GM19193 (cell line): Measurements from ENCODE around the gene WFS1.

ENCODE experiments used
- POLR2A ChIP-seq: IDR thresholded peaks from 4 replicates; pipeline ENCODE4 v1.6.1; 2011; ENCODE audit not compliant: insufficient read depth, insufficient read length; ENCODE audit errors: extremely low read depth

Gene WFS1

DNA sequence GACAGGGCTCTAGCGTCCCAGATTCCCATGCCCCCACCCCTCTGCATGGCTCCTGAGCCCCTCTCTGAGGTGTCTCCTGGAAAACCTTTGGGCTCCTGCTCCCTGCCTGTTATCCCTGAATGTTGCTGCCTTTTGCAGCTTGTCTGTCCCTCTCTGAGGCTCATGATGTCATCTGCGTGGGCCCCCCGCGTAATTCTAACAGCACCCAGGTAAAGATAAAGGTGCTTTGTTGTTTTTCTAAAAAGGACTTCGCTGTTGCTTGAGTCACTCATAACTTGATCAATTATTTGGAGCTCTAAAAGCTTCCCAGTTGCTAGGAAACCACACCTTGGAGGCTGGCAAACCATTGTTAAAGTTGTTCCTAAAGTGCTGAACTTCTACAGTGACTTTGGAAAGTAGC lies 36.6 kb downstream of the WFS1 start:
- no peak for TF ChIP-seq POLR2A

DNA sequence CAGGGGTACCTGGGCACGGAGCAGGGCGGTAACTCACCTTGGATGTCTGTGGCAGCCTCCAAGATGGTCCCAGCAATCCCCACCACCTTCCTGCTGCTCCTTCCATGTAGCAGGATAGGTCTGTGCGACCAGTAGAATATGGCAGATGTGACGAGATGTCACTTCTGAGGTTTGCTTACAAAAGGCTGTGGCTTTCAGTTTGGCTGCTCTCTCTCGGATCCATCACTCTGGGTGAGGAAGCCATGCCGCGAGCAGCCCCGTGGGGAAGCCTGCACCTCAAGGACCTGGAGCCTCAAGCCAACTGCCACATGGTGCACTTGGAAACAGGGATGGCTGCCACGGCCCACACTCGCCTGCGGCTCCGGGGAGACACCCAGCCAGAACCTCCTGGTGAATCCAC lies 37.6 kb downstream of the WFS1 start:
- TF ChIP-seq POLR2A = no peak

- TF ChIP-seq POLR2A = no peak
Measured at GRCh38 chr4:6307891-6308290, 38.2 kb downstream of the WFS1 start.

GRCh38 chr4:6308899-6309643 lies 39.4 kb downstream of the WFS1 start:
- no peak for TF ChIP-seq POLR2A

GRCh38 chr4:6309777-6310176 lies 40.1 kb downstream of the WFS1 start:
- no peak for TF ChIP-seq POLR2A

DNA sequence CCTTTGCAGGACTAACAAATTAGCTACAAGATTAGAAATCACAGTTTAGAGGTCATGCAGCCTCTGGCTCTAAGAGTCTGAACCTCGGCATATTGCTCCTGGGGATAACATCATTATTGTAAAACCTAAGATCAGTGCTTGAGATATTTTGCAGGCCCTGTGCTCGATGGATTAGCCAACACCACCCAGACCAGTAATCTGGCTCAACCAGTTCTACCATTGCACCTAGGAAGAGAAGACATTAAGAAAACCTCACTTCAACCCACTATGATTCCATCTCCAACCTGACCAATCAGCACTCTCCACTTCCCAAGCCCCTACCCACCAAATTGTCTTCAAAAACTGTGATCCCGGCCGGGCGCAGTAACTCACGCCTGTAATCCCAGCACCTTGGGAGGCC lies 43.6 kb downstream of the WFS1 start:
- TF ChIP-seq POLR2A = no peak

- TF ChIP-seq POLR2A = no peak
Measured at GRCh38 chr4:6316461-6317003, 46.9 kb downstream of the WFS1 start.

GRCh38 chr4:6318206-6318605 lies 48.6 kb downstream of the WFS1 start:
- no peak for TF ChIP-seq POLR2A

DNA sequence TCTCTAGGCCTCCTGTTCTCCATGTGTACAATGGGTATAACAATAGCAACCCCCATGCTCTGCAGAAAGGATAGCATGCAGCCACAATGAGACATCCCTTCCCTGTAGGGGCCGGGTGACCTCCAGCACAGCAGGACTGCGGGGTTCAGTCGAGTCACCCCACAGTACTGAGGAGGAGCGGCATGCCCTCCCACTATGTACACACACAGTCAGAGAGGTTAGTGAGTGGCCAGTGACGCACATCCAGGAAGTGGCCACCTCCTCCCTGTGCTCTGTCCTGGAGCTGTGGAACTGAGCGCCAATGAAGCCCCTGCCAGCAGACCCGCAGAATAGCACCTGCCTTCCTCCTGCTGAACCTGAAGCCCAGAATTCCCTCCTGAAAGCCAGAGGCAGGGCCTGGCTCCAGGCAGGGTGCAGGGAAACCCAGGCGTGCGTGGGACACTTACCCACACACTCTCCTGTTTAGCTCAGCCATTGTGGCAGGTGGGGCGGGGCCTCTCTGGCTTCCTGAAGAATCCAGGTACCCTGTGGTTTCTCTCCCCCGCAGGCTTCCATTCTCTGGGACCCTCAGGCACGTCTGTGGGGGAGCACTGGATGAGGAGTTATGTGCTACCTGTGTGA lies 50.0 kb downstream of the WFS1 start:
- TF ChIP-seq POLR2A = no peak

- no peak for TF ChIP-seq POLR2A
Measured at GRCh38 chr4:6320663-6321062, 51.0 kb downstream of the WFS1 start.

GRCh38 chr4:6321361-6321760 lies 51.7 kb downstream of the WFS1 start:
- no peak for TF ChIP-seq POLR2A

DNA sequence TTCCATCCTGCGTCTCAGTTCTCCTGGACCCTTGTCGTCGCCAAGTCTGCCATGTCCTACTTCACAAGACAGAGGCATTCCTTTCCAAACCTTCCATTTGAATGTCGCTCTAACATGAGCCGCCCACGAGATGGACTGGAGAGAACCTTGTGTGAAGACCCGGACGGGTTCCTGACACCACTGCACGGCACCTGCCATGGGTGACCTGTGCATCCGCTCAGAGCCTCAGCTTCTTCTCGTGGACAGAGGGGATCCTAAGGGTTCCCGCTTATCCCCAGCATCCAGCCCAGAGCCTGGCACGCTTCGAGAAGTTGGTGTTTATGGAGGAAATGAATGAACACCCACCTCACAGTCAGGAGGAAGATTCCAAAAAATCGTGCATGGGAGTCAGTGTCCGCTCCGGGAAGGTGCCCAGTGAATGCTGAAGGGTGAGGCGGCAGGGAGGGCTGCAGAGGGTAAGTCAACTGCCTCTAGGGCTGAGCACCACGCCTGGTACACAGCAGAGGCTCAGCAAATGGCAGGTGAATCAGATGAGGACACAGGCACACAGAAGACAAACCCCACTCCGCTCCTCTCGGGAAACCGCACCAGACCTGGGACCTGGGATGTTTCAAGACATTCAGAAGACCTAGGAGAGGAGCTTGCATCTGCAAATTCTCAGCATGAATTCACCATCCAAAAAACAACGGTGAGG lies 52.6 kb downstream of the WFS1 start:
- TF ChIP-seq POLR2A = no peak

- no peak for TF ChIP-seq POLR2A
Measured at GRCh38 chr4:6322761-6323566, 53.3 kb downstream of the WFS1 start.

DNA sequence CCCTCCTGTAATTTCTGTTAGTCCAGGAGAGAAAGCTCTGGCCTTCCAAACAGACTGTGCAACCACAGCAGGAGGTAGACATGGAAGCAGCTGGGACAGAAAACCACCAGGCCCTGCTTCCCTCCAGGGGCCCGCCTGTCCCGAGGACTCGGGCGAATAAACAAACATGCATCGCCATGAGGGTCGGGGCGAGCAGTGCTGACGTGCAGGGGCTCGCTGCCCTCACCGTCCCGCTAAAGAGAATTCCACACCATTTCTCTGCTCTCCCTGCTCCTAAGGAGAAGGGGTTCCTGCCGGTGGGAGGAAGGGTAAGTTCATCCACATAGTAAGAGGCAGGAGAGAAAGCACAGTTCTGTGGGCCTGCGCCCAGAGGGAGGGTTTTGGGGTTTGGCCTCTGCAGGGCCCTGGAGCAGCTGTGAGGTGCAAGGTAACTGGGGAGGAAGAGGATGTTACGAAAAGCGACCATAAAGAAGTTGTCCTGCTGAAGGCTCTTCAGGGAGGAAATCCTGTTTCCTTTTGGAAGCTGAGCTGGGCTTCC lies 54.9 kb downstream of the WFS1 start:
- TF ChIP-seq POLR2A = no peak

- no peak for TF ChIP-seq POLR2A
Measured at GRCh38 chr4:6324999-6325787, 55.5 kb downstream of the WFS1 start.
